OCI-M2 (cell line): Measurements from ENCODE around the gene SH3PXD2B.

Experiments used
- DNase-seq: peaks from one replicate; lab custom pipeline; 2025; ENCODE audit not compliant: unreplicated experiment; lab: John Stamatoyannopoulos, UW

The SH3PXD2B gene

DNA sequence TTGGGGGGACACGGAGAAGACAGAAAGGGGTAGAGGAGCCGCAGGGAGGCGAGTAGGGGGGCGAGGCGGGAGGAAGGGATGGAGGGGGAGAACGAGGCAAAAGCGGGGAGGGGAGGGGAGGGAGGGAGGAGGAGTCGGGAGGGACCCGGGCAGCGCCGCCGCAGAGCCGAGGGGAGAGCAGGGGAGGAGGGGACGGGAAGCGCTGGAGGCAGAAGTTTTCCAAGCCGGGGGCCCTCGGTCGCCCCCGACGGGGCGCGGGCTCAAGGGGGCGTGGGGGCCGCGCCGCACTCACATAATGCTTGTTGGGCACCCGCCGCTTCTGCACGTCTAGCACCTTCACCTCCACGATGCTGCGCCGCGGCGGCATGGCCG is 353 bp downstream of the SH3PXD2B start:
- no peak for DNase-seq

GRCh38 chr5:172453206-172453985 is 929 bp downstream of the SH3PXD2B start:
- no peak for DNase-seq

DNA sequence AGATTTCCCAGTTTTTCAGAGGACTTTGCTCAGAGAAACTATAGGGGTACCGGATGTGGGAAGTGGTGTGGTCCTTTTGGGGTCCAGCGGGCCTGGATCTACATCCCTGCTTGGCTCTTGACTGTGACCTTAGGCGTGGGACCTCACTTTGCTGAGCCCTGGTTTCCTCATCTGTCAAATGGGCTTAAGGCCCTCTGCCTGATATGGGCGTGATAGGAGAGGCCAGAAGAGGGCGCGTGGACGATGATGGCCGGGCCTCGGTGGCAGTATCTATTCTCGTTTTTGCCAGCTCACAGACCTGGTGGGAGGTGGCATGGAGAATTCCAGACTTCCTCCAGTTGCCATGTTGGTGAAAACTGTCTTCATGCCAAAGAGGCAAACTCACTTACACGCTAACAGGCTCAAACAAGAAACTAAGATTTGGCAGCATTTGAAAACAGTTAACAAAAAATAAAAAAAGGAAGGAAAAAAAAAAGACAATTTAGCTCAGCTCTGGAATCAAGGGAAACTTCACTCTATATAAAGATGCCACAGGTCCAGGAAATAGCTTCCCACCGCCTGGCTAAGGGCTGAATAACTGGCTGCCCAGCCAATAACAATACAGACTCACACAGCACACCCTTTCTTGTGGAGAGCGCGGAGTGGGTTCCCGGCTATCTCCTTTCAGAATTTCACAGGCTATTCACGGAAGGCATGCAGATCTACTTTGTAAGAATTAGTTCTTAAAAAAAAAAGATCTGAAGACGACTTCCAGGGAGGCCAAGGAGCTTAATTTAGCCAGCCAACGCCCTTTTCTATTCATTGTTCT is 1.7 kb downstream of the SH3PXD2B start:
- DNase-seq = no peak

- DNase-seq = no peak
These were observed 2.5 kb downstream of the SH3PXD2B start for GRCh38 chr5:172451771-172452197.

- no peak for DNase-seq
These were observed 3.2 kb downstream of the SH3PXD2B start for GRCh38 chr5:172450861-172451695.

GRCh38 chr5:172450453-172450852 is 3.9 kb downstream of the SH3PXD2B start:
- no peak for DNase-seq

GRCh38 chr5:172448999-172449398 is 5.3 kb downstream of the SH3PXD2B start:
- DNase-seq = no peak

GRCh38 chr5:172447646-172448365 is 6.5 kb downstream of the SH3PXD2B start:
- DNase-seq = no peak

- no peak for DNase-seq
These were observed 7.8 kb downstream of the SH3PXD2B start for GRCh38 chr5:172446336-172447051.

DNA sequence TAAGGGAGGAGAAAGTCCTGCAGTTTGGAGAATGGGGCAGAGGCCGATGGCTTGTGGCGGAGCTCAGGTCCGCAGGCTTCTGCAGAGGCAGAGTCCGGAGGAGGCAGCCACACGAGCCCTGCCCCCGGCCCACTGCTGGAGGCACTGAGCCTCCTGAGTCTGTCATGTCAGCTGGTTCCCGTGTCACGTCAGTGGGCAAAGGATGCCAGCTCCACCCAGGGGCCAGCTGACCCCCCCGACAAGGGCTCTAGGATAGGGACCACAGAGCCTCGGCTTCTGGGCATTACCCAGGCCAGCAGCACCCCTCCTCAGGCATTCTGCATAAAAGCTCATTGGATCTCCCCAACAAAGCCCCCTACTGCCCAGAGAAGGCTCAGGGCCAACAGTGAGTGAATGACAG is 8.5 kb downstream of the SH3PXD2B start:
- DNase-seq = no peak

- DNase-seq = no peak
These were observed 9.5 kb downstream of the SH3PXD2B start for GRCh38 chr5:172444626-172445365.

GRCh38 chr5:172444110-172444510 is 10.2 kb downstream of the SH3PXD2B start:
- DNase-seq = no peak

DNA sequence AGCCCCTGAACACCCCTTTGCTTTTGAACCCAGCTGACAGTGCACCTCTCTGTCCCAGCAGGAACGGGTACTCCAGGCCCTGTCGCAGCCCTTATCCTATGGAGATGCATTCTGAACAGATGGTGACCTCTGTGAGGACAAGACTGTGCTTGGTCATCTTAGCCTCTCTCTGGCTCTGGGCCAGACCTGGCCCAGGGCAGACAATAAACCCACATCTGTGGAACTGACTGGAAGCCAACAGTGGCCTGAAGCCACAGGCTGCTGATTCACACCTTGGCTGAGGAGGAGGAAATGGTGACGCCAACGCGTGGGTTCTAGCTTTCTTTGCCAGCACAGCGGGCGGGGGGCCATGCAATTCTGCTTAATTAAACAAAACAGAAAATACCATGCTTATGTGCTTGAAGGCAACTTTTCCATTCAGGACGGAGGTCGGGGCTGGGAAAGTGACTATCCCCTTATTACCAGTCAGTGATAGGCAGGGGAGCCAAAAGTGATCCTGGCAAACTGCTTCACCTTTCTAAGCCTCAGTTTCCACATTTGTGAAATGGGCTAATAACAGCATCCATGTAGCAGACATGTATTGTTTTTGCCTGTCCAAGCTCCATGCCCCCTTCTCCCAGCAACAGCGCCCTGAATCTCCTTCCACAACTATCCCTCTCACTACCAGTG is 10.8 kb downstream of the SH3PXD2B start:
- no peak for DNase-seq

GRCh38 chr5:172442592-172442991 is 11.7 kb downstream of the SH3PXD2B start:
- no peak for DNase-seq

- no peak for DNase-seq
These were observed 13.0 kb downstream of the SH3PXD2B start for GRCh38 chr5:172441262-172441751.

DNA sequence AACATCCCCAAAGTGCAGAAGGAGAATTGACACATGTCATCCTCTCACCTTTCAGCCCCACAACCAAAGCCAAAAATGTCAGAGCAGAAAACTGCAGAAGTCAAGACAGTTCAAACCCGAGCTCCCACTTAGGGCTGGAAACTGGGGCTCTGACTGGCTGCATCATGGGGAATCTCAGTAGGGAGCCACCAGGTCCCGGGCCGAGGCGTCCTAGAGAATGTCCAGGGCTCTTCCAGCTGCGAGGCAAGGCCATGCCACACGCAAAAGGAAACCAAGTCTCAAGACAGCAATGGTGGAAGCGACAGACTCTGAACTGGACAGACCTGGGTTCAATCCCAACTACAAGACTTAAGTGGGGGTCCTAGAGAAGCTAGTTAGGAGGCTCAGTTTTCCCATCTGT is 13.8 kb downstream of the SH3PXD2B start:
- no peak for DNase-seq

DNA sequence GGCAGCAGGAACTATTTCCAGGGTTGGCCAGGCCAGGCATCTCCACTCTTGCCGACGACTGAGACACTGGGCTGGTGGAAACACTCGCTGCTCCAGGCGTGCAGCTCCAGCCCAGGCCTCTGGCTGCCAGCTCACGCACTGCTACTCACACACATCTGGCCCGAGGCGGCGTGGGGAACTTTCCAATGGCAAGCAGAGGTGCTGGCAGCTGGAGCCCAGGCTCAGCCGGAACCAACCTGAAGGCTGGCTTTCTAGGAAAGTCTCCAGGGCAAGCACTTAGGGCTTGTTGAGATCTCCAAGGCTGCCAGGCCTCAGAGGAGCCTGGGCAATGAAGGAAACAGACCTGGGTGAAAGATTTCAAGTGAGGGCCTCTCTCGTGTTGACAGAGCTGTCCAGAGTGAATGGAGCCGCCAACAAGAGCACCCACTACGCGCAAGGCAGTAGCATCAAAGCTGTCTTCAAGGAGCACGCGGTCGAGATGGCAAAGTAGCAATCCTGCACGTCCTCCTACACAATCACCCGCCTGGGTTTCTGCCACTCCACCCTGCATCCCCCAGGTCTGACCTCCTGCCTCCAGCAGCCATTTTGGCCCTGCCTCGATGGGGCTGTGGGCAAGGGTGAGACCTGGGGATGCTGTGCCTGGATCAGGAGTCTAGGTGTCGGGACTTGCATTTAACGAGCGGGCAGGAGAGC is 14.4 kb downstream of the SH3PXD2B start:
- DNase-seq = no peak

DNA sequence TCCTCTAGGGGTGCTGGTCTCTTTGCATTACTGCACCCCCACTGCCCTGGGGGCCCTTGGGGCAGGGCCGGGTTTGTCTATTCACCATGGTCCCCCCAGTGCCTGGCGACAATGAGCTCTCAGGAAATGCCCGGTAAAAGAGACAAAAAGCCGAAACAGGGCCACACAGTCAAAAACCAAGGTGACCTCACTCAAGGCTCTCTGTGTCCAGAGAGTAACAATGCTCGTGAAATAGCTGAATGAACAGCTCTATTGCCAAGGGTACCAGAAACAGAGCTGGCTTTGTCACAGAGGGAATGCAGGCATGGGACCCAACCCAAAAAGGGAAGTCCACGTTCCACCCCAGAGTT is 16.0 kb downstream of the SH3PXD2B start:
- no peak for DNase-seq
